ENCODE measurements around the gene RPS19BP1. TPM values are rescaled to one million over a fixed set of nuclear protein-coding genes. Genes with fewer than 3 reads are reported as not detected.

Gene RPS19BP1
- total RNA-seq, 1 donor from 2014 or later = 72.6 TPM

- Mint-ChIP-seq H3K9me3 (peaks cover 2% of the 10 kb centered on the region), H3K4me3 (peak overlapping the region; percentile 100), H3K4me1 (peaks cover 46% of the 10 kb centered on the region), H3K27me3 (ENCODE audit: low read depth) (peaks cover 30% of the 10 kb centered on the region), H3K36me3 (ENCODE audit: low read depth) (peaks cover 41% of the 10 kb centered on the region), H3K27ac (ENCODE audit: unreplicated experiment) (peak overlapping the region; percentile 94)
- no peak for DNase-seq (ENCODE audit: low read depth, low spot score)
- TF ChIP-seq CTCF (conservative IDR thresholded peaks at IDR 0.05) = no peak
Observed at GRCh38 chr22:39518996-39519680, 13.4 kb downstream of the RPS19BP1 start.

- peak overlapping the region; percentile 94 for H3K27ac Mint-ChIP-seq (ENCODE audit: unreplicated experiment)
- DNase-seq (ENCODE audit: low read depth, low spot score) = no peak
- peak overlapping the region; percentile 100 for H3K4me3 Mint-ChIP-seq
- peaks cover 38% of the 10 kb centered on the region for H3K36me3 Mint-ChIP-seq (ENCODE audit: low read depth)
- H3K27me3 Mint-ChIP-seq (ENCODE audit: low read depth) = peaks cover 27% of the 10 kb centered on the region
- no peak for TF ChIP-seq CTCF (conservative IDR thresholded peaks at IDR 0.05)
- H3K4me1 Mint-ChIP-seq = peaks cover 42% of the 10 kb centered on the region
- H3K9me3 Mint-ChIP-seq = peaks cover 2% of the 10 kb centered on the region
Observed at GRCh38 chr22:39518144-39518786, 14.3 kb downstream of the RPS19BP1 start.

- peaks cover 30% of the 10 kb centered on the region for H3K36me3 Mint-ChIP-seq (ENCODE audit: low read depth)
- H3K4me3 Mint-ChIP-seq = peak overlapping the region; percentile 67
- DNase-seq (ENCODE audit: low read depth, low spot score) = no peak
- H3K27ac Mint-ChIP-seq (ENCODE audit: unreplicated experiment) = no peak overlapping the region
- peaks cover 34% of the 10 kb centered on the region for H3K4me1 Mint-ChIP-seq
- H3K27me3 Mint-ChIP-seq (ENCODE audit: low read depth) = peaks cover 19% of the 10 kb centered on the region
- peaks cover 2% of the 10 kb centered on the region for H3K9me3 Mint-ChIP-seq
- TF ChIP-seq CTCF (conservative IDR thresholded peaks at IDR 0.05) = no peak
Observed at GRCh38 chr22:39517470-39517869, 15.1 kb downstream of the RPS19BP1 start.

GRCh38 chr22:39515266-39516050 lies 17.1 kb downstream of the RPS19BP1 start:
- Mint-ChIP-seq H3K27ac (ENCODE audit: unreplicated experiment) (no peak overlapping the region), H3K4me3 (no peak overlapping the region), H3K4me1 (peaks cover 22% of the 10 kb centered on the region), H3K9me3 (peaks cover 2% of the 10 kb centered on the region), H3K27me3 (ENCODE audit: low read depth) (peaks cover 9% of the 10 kb centered on the region), H3K36me3 (ENCODE audit: low read depth) (peaks cover 17% of the 10 kb centered on the region)
- DNase-seq (ENCODE audit: low read depth, low spot score) = no peak
- no peak for TF ChIP-seq CTCF (conservative IDR thresholded peaks at IDR 0.05)

GRCh38 chr22:39514373-39514973 lies 18.1 kb downstream of the RPS19BP1 start:
- H3K36me3 Mint-ChIP-seq (ENCODE audit: low read depth) = peaks cover 14% of the 10 kb centered on the region
- no peak overlapping the region for H3K27ac Mint-ChIP-seq (ENCODE audit: unreplicated experiment)
- H3K9me3 Mint-ChIP-seq = no peaks in the 10 kb centered on the region
- peak overlapping the region; percentile 36 for H3K4me3 Mint-ChIP-seq
- H3K4me1 Mint-ChIP-seq = peaks cover 15% of the 10 kb centered on the region
- DNase-seq (ENCODE audit: low read depth, low spot score) = peak; percentile 75
- TF ChIP-seq CTCF (conservative IDR thresholded peaks at IDR 0.05) = peak; percentile 78
- H3K27me3 Mint-ChIP-seq (ENCODE audit: low read depth) = peaks cover 3% of the 10 kb centered on the region

Measured in neural crest cell (in vitro differentiated cells).